Peyer's patch (tissue), 4 donors: ENCODE data around the gene HAPSTR1. TPM values are rescaled to one million over a fixed set of nuclear protein-coding genes. Genes with fewer than 3 reads are reported as not detected.

ENCODE experiments used
- DNase-seq, 3 donors: peaks; one replicate each; pipeline ENCODE4 v3.0.0-alpha.2; 2017 to 2019
- H3K27ac ChIP-seq, 4 donors: fragments of 200-600 bp; sonication (generic); one replicate each; pipeline ENCODE4 v1.5.1; 2016 to 2019
- H3K27me3 ChIP-seq, 2 donors: fragments of 200-600 bp; sonication (generic); one replicate each; pipeline ENCODE4 v1.5.1; 2019
- H3K36me3 ChIP-seq, 3 donors: fragments of 200-600 bp; sonication (generic); one replicate each; pipeline ENCODE4 v1.5.1; 2016 to 2019
- H3K4me1 ChIP-seq, 4 donors: fragments of 200-600 bp; sonication (generic); one replicate each; pipeline ENCODE4 v1.5.1; 2016 to 2019
- H3K4me3 ChIP-seq, 4 donors: fragments of 200-600 bp; sonication (generic); 1 replicate in 3 of 4; 2 replicates in 1 of 4; pipeline ENCODE4 v1.5.1; 2016 to 2019; ENCODE audit warnings: mild to moderate bottlenecking in 1 of 4
- H3K9me3 ChIP-seq, 4 donors: fragments of 200-600 bp; sonication (generic); one replicate each; pipeline ENCODE4 v1.5.1; 2016 to 2019; ENCODE audit warnings: mild to moderate bottlenecking in 1 of 4
- POLR2A ChIP-seq, 2 donors: fragments of 450-650 bp; IDR thresholded peaks; one replicate each; pipeline ENCODE4 v1.5.1; 2017; ENCODE audit warnings: antibody characterized with exemption in 2 of 2, mild to moderate bottlenecking in 2 of 2, moderate library complexity in 2 of 2
- total RNA-seq, 4 donors: library from RNA; depleted of rRNA; stranded (reverse); fragments of >200 nt; gene quantifications; one replicate each; pipeline ENCODE4 v1.1.0, GENCODE V29; 2016
- TF ChIP-seq, protein P1 (sequence below), 6 experiments: fragments of 450-650 bp in 4 of 6; fragments of 200-600 bp in 2 of 6; sonication (generic) in 1 of 6; IDR thresholded peaks; one replicate each; pipeline ENCODE4 v1.5.1; 2017 to 2019; ENCODE audit warnings: antibody characterized with exemption in 6 of 6, mild to moderate bottlenecking in 3 of 6, moderate library complexity in 1 of 6

Gene HAPSTR1
- total RNA-seq, 4 donors from 2014 or later = 38.0 to 56.2 (median 53.5) TPM

DNA sequence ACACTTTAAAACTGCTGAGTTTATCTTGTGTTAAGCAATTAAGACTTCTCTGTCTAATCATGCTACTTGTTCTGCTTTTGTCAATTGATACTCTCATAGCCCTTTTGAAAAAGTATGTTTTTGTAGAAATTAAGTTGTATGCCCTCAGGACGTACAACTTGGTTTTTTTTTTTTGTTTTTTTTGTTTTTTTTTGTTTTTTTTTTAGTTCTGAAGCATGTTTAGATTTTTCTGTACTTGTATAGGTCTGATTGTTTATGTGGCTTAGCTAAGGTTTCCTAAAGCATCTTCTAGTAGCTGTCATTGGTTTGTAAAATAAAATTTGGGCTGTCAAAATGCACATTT lies 21.4 kb downstream of the HAPSTR1 start:
- Histone ChIP-seq H3K4me3 (no peak overlapping the region), H3K4me1 (peaks cover 5 to 60% (median 13%) of the 10 kb centered on the region in 4 donors), H3K27me3 (no peaks in the 10 kb centered on the region), H3K36me3 (peaks cover 0 to 27% (median 0%) of the 10 kb centered on the region in 3 donors), H3K27ac (no peak overlapping the region), H3K9me3 (no peaks in the 10 kb centered on the region)
- DNase-seq = no peak
- no peak for TF ChIP-seq POLR2A (IDR thresholded peaks at IDR 0.05)
- TF ChIP-seq, protein P1, sequence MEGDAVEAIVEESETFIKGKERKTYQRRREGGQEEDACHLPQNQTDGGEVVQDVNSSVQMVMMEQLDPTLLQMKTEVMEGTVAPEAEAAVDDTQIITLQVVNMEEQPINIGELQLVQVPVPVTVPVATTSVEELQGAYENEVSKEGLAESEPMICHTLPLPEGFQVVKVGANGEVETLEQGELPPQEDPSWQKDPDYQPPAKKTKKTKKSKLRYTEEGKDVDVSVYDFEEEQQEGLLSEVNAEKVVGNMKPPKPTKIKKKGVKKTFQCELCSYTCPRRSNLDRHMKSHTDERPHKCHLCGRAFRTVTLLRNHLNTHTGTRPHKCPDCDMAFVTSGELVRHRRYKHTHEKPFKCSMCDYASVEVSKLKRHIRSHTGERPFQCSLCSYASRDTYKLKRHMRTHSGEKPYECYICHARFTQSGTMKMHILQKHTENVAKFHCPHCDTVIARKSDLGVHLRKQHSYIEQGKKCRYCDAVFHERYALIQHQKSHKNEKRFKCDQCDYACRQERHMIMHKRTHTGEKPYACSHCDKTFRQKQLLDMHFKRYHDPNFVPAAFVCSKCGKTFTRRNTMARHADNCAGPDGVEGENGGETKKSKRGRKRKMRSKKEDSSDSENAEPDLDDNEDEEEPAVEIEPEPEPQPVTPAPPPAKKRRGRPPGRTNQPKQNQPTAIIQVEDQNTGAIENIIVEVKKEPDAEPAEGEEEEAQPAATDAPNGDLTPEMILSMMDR (IDR thresholded peaks at IDR 0.05) = no peak

- no peak overlapping the region for H3K27ac ChIP-seq
- TF ChIP-seq, protein P1 (IDR thresholded peaks at IDR 0.05) = no peak
- no peak for TF ChIP-seq POLR2A (IDR thresholded peaks at IDR 0.05)
- H3K4me3 ChIP-seq = no peak overlapping the region
- H3K27me3 ChIP-seq = no peaks in the 10 kb centered on the region
- no peak for DNase-seq
- H3K4me1 ChIP-seq = peaks cover 5 to 59% (median 11%) of the 10 kb centered on the region in 4 donors
- peaks cover 0 to 24% (median 0%) of the 10 kb centered on the region in 3 donors for H3K36me3 ChIP-seq
- no peaks in the 10 kb centered on the region for H3K9me3 ChIP-seq
Observed at GRCh38 chr16:9113707-9114106, 22.3 kb downstream of the HAPSTR1 start.

GRCh38 chr16:9114112-9114511 lies 22.7 kb downstream of the HAPSTR1 start:
- no peak for DNase-seq
- Histone ChIP-seq H3K4me1 (peaks cover 5 to 59% (median 9%) of the 10 kb centered on the region in 4 donors), H3K27ac (no peak overlapping the region), H3K36me3 (peaks cover 0 to 24% (median 0%) of the 10 kb centered on the region in 3 donors), H3K9me3 (no peaks in the 10 kb centered on the region), H3K4me3 (no peak overlapping the region), H3K27me3 (no peaks in the 10 kb centered on the region)
- TF ChIP-seq POLR2A (IDR thresholded peaks at IDR 0.05) = no peak
- TF ChIP-seq, protein P1 (IDR thresholded peaks at IDR 0.05) = no peak

GRCh38 chr16:9114842-9115241 lies 23.4 kb downstream of the HAPSTR1 start:
- no peak overlapping the region for H3K4me3 ChIP-seq
- peaks cover 0 to 24% (median 0%) of the 10 kb centered on the region in 3 donors for H3K36me3 ChIP-seq
- no peaks in the 10 kb centered on the region for H3K27me3 ChIP-seq
- no peaks in the 10 kb centered on the region for H3K9me3 ChIP-seq
- no peak for DNase-seq
- TF ChIP-seq POLR2A (IDR thresholded peaks at IDR 0.05) = no peak
- TF ChIP-seq, protein P1 (IDR thresholded peaks at IDR 0.05) = no peak
- H3K27ac ChIP-seq = no peak overlapping the region
- H3K4me1 ChIP-seq = peaks cover 0 to 52% (median 8%) of the 10 kb centered on the region in 4 donors

DNA sequence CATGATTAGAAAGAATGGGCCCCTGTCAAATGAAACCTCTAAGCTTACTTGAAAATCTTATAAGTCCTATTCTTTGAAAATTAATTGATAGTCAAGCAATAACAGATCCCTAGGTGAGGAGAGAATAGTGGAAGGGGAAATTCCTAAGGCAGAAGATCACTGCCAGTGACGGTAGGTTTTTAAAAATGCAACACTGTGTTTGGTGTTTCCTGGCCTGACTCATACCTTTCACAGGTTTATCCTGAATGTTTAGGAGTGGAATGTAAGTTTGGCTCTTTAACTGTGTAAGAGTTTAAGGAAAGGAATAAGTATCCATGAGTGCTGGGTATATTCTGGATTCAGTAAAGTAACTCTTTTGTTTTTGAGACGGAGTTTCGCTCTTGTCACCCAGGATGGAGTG lies 23.8 kb downstream of the HAPSTR1 start:
- TF ChIP-seq, protein P1 (IDR thresholded peaks at IDR 0.05) = no peak
- no peak for TF ChIP-seq POLR2A (IDR thresholded peaks at IDR 0.05)
- Histone ChIP-seq H3K36me3 (peaks cover 0 to 24% (median 0%) of the 10 kb centered on the region in 3 donors), H3K4me1 (peaks cover 0 to 47% (median 8%) of the 10 kb centered on the region in 4 donors), H3K27me3 (no peaks in the 10 kb centered on the region), H3K4me3 (no peak overlapping the region), H3K9me3 (no peaks in the 10 kb centered on the region), H3K27ac (no peak overlapping the region)
- DNase-seq = no peak

DNA sequence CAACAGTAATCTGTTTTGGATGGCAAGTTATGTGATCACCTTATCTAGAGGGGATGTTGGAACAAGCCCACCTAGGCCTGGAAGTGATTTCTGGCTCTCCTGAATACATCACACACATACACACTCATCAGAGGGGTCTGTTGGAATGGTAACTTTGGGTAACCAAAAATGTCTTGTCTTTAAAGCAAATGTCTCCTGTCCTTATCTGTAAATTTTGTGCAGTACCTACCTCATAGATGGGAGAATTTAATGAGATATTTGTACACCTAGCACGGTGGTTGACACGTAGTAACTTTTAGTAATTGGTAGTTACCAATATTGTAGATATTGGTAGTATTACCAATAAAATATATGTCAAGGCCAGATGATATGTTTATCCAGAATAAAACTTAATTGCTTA lies 24.7 kb downstream of the HAPSTR1 start:
- H3K27ac ChIP-seq = no peak overlapping the region
- H3K9me3 ChIP-seq = no peaks in the 10 kb centered on the region
- TF ChIP-seq, protein P1 (IDR thresholded peaks at IDR 0.05) = no peak
- TF ChIP-seq POLR2A (IDR thresholded peaks at IDR 0.05) = no peak
- peaks cover 0 to 24% (median 0%) of the 10 kb centered on the region in 3 donors for H3K36me3 ChIP-seq
- peaks cover 0 to 42% (median 4%) of the 10 kb centered on the region in 4 donors for H3K4me1 ChIP-seq
- no peak for DNase-seq
- no peaks in the 10 kb centered on the region for H3K27me3 ChIP-seq
- H3K4me3 ChIP-seq = no peak overlapping the region
